GM12892 (cell line): ENCODE data around the gene ULK1.

Experiments used
- POLR2A ChIP-seq: IDR thresholded peaks from 2 replicates; pipeline ENCODE4 v1.6.1; 2011; ENCODE audit warnings: low read depth, low read length, control low read depth
- TAF1 ChIP-seq: IDR thresholded peaks from 2 replicates; pipeline ENCODE4 v1.6.1; 2011; ENCODE audit warnings: low read depth, mild to moderate bottlenecking, control low read depth, low read length, borderline replicate concordance

GRCh38 chr12:131918311-131919050, 24.1 kb downstream of the ULK1 start:
- TF ChIP-seq POLR2A (no peak), TAF1 (no peak)
